Stimulated activated CD4-positive, alpha-beta T cell treated with anti-CD3 and anti-CD28 coated beads, Interleukin-2, amount 100 ng/mL, for 48 hours (primary cell): ENCODE results near the gene TSGA10IP.

Source experiments
- DNase-seq, 2 donors: peaks; one replicate each; pipeline ENCODE4 v3.0.0-alpha.2; 2020

The TSGA10IP gene

GRCh38 chr11:65918211-65919140, 26.8 kb upstream of the TSGA10IP start, which contains the start of gene C11orf68:
Gene C11orf68 (minus strand): TSS chr11:65919062. CDS start chr11:65919031, 31 bp downstream.
- DNase-seq: no peak

DNA sequence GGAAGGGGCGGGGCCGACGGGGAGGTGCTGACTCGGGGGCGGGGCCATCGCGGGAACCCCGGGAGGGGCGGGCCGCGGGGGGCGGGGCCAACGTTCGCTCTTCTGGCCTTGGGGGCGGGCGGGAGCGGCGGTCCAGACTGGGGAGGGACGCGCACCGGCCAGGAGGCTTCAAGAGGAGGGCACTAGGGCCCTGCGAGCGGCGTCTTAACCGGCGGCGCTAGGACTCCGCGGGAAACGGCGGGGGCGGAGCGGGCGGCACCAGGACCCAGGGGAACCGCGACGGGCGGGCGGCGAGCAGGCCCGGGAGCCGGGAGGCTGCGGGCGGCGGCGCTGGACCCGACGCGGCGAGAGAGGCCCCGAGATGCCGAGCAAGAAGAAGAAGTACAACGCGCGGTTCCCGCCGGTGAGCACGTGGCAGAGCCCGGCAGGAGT, 26.1 kb upstream of the TSGA10IP start, which contains the start of gene DRAP1:
Gene DRAP1, plus strand, starts transcription at position 286 of the 432 bp plus-strand sequence. Its CDS starts 76 bp downstream, at position 362.
- DNase-seq: peak; percentile 99

DNA sequence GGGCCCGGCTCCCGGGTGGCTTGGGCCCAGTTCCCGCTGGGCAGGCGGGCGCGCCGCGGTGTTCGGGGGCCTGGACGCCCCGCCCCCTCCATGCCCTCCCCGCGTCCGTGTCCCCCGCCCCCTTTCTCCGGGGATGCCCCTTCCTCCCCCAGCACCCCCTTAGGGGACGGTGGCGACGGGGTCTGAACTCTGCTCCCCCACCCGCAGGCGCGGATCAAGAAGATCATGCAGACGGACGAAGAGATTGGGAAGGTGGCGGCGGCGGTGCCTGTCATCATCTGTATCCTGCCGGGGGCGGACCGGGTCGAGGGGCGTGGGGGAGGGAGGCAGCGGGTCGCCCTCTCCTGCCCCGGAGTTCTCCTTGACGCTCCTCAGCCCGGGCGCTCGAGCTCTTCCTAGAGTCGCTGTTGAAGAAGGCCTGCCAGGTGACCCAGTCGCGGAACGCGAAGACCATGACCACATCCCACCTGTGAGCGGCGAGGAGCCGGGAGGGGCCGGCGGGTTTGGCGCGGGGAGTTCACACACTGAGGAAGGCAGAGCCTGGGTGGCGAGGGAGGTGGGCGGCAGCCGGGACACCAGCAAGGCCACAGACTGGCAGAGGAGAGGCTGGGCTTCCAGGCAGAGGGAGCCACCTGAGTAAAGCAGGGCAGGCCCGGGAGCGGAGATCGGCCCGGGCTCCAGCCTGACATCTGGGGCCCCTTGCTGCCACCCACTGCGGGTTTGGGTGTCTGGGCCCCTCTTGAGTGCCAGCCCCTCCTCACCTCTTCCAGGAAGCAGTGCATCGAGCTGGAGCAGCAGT, 25.5 kb upstream of the TSGA10IP start:
- peak in 1 of 2 donors; percentile 44 for DNase-seq

DNA sequence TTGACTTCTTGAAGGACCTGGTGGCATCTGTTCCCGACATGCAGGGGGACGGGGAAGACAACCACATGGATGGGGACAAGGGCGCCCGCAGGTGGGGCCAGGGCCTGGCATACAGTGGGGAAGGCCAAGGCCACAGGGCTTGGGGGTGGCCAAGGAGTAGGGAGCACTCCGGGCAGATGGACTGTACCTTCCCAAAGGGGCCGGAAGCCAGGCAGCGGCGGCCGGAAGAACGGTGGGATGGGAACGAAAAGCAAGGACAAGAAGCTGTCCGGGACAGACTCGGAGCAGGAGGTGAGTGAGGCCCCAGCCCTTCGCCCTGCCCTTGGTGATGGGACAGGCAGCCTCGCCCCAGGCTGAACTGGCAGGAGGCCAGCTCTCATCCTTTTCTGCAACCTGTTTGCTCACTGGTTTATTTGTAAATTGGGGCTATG, 24.9 kb upstream of the TSGA10IP start:
- DNase-seq: no peak

- no peak for DNase-seq
Measured at GRCh38 chr11:65921033-65921555, 24.2 kb upstream of the TSGA10IP start.

- no peak for DNase-seq
Measured at GRCh38 chr11:65921876-65922275, 23.4 kb upstream of the TSGA10IP start.

DNA sequence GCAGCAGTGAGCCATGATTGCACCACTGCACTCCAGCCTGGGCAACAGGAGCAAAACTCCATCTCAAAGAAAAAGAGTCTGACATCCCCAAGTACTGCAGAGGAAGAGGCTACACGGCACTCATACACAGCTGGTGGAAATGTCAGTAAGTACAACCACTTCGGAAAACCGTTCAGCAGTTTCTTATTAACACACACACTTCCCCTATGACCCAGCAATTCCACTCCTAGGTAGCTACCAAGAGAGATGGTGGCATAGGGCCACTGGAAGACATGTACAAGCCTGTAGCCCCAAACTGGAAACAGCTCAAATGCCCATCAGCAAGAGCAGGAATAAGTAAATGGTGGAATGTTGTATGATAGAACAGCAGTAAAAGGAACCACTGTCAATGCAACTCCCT, 22.7 kb upstream of the TSGA10IP start:
- DNase-seq: no peak

DNA sequence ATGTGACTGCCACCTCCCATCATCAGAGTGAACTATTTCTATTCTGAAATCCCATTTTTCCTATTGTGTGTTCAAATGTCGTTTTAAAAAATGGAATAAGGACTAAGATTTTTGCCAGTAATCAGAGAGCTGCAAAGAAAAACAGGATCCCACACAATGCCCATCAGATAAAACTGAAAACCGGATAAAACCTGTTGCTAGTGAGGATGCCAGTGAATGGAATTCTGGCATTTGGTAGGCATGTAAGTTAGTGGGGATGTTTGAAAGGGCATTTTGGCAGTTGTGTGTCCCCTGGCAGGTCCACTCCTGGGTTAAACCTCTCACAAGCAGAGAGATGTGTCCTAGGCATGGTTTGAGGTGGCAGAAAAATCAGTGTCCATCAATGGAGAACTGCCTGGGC, 19.9 kb upstream of the TSGA10IP start:
- no peak for DNase-seq

DNA sequence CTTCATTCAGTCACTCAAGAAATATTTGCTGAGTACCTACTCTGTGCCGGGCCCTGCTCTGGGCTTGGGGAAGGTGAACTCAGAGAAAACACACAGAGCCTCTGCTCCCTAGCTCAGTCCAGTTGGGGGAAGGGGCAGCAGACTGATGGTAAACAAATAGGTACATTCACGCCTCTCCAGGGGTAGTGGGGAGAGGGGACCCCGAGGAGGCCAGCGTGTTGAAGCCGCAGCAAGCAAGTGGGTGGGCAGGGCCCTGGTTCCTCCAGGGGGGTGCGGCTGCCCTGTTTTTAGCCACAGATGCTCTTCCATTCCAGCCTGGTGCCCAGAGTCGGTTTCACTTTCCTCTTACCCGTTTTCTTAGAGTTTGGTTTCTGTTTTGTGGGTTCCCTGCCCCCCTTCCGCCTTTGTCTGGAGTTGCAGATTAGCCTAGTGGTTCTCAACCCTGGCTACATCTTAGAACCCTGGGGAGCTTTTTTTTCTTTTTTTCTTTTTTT, 17.3 kb upstream of the TSGA10IP start:
- DNase-seq: peak; percentile 42 to 59

DNA sequence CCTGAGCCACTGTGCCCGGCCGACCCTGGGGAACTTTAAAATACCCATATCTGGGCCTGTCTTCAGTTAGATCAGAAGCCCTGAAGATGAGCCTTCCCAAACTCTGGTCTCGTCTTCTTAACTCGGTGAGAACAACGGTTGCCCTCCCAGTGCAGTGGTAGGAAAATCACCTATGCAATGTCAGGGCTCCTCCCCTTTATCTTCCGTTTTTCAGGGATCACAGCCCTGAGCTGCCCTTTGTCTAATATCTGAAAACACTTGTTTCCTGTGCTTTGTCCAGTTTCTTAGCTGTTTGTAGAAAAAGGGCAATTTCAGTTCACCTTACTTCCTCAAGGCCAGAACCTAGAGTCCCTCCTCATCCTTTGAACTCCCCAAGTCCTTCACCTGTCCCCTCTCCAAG, 16.6 kb upstream of the TSGA10IP start:
- no peak for DNase-seq

DNA sequence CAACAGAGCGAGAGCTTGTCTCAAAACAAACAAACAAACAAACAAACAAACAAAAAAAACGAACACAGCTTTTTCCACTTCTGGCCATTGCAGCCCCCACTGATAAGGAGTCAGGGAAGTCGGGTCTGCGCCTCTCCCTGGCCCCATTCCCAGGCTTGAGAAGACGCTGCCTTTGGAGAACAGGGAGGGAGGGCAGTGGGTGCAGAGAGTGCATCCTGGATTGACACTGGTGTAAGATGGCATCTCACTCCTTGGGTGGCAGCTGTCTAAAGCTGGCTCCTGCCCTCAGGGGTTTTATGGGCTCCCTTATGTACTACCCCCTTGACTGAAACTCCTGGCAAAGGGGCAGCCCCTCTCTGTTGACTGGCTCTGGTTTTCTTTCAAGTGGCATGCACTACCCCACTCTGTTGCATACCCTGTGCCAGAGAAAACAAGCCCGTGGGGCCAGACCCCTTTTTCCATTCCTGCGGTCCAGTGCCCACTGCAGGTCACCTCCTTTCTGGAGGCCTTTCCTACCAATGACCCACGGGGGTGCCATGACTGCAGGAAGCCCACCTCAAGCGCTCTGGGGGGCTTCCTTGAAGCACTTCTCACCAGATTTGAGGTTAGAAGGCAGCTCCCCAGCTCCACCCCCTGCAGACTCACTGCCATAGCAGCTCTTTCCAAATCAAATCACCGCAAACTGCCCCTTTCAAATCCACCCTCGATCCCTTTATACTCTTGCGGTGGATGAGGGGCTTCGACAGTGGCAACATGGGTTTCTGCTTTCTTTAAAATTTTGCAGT, 13.3 kb upstream of the TSGA10IP start:
- DNase-seq: no peak

- DNase-seq: no peak
Measured at GRCh38 chr11:65932558-65932919, 12.7 kb upstream of the TSGA10IP start.

- no peak for DNase-seq
Measured at GRCh38 chr11:65934014-65934413, 11.3 kb upstream of the TSGA10IP start.

DNA sequence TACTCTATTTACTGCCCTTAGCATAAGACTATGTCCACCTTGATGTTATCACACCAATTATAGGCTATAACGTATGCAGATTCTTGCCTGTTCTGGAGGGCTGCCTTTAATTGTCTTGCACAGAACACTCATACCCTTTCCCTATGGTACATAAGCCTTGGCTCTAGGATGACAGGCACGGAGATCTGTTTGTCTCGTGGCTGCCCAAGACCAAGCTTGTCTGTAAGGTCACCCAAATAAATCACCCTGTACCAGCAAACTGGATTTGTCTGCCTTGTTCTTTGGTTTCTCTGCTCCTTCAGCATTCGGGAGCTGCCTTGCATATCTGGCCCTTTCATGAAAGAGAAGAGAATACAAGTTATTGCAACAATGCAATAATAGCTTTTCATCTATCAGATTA, 7.5 kb upstream of the TSGA10IP start:
- no peak for DNase-seq

GRCh38 chr11:65941720-65942310, 3.5 kb upstream of the TSGA10IP start:
- no peak for DNase-seq

- no peak for DNase-seq
Measured at GRCh38 chr11:65942531-65942930, 2.7 kb upstream of the TSGA10IP start.

DNA sequence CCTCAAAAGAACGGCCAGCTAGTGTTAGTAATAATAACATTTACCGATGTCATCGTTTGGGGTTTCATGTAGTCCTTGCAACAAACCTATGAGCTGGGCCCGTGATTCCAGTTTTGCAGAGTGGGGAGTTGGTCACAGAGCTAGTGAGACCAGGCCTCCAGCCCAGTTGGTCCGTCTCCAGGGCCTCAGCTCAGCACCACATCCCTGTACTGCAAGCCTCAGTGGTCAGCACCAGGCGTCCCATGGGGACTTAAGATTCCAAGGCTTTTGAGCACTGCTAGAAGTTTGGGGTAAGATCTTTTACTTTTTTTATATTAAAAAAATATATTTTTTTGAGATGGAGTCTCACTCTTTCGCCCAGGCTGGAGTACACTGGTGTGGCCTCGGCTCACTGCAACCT, 1.1 kb upstream of the TSGA10IP start:
- DNase-seq: no peak

DNA sequence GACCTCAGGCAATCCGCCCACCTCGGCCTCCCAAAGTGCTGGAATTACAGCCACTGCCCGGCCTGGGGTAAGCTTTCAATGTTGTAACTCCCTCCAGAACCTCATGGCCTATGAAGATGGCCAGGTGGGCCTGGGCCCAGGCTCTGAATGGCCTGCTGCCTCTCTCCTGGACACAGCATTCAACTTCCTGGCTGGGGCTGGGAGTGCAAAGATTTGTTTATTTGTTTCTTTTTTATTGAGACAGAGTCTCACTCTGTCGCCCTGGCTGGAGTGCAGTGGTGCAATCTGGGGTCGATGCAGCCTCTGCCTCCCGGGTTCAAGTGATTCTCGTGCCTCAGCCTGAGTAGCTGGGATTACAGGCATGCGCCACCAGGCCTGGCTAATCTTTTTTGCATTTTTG, 513 bp upstream of the TSGA10IP start:
- DNase-seq: no peak

- DNase-seq: no peak
Measured at GRCh38 chr11:65945941-65946558, 770 bp downstream of the TSGA10IP start.

DNA sequence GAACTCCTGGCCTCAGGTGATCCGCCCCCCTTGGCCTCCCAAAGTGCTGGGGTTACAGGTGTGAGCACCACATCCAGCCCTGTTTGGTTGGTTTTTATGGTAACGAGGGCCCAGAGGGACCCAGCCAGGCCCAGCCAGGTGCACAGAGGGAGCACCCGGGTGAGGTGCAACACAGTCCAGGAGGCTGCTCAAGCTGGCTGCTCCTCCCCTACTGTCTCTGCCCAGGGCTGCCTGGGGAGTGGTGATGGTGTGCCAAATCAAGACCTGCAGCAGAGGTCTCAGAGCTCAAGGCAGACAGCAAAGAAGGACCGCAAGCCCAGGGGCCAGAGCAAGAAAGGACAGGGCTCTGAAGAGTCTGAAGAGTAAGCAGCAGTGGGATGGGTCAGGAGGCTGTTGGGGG, 1.4 kb downstream of the TSGA10IP start:
- no peak for DNase-seq

- DNase-seq: no peak
Measured at GRCh38 chr11:65947133-65947532, 1.9 kb downstream of the TSGA10IP start.
